ENCODE data around the gene GTF3C2.

- TF ChIP-seq CTCF (conservative IDR thresholded peaks at IDR 0.05; ENCODE audit: low read depth, low read length) (no peak), EZH2 (IDR thresholded peaks at IDR 0.05; ENCODE audit: borderline replicate concordance, low read depth, low read length, poor library complexity, severe bottlenecking) (no peak)
Measured at GRCh38 chr2:27376866-27377617, 20.5 kb upstream of the GTF3C2 start.

Data from A673 (cell line).